HG02870 (cell line): ENCODE data around the gene ANO3.

ENCODE experiments used
- ATAC-seq: cut with Tn5 transposase; IDR thresholded peaks from one replicate; pipeline ENCODE4 v1.9.1; 2021; ENCODE audit warnings: mild to moderate bottlenecking, moderate library complexity; ENCODE audit not compliant: unreplicated experiment

The ANO3 gene

DNA sequence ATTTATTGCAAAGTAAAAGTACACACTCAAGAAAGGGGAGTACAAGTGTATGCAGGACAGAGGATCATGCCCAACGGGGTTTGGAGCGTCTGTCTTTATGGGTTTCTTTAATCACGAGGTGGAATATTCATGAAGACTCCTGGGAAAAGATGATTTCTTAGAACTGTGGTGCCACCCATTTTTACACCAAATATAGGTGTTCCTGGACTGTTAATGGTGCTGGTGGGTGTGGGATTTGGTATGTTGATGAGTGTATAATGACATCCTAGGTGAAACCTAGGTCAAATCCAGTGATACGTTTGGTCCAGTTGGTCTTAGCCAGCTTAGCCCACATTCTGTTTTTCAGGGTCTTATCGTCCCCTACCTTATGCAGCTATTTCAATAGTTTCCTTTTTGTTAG is 21.1 kb downstream of the ANO3 start:
- ATAC-seq = no peak

DNA sequence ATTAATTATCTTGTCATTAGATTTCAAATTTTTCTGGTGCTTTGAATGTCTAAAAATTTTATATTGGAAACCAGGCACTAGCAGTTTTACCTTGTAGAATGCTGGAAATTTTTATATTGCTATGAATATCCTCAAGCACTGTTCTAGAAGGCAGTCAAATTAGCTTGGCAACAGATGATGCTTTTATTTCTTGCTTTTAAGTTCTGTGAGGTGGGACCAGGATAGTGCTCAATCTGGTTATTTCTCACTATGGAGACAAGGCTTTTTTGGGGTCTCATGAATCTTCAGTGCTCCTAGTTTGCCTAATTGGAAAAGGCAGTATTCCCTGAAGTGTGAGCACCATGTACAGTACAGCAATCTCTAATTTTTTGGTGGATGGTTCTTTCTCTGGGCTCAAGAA is 27.1 kb downstream of the ANO3 start:
- no peak for ATAC-seq

DNA sequence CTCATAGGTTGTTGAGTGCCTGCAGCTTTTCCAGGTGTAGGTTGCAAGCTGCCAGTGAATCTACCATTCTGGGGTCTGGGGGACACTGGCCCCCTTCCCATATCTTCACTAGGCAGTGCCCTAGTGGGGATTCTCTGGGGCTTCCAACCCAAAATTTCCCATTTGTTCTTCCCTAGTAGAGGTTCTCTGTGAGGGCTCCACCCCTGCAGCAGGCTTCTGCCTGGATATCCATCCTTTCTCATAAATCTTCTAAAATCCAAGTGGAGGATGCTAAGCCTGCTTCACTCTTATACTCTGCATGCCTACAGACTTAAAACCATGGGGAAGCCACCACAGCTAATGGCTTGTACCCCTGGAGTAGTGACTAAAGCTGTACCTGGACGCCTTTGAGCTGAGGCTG is 33.4 kb downstream of the ANO3 start:
- no peak for ATAC-seq

DNA sequence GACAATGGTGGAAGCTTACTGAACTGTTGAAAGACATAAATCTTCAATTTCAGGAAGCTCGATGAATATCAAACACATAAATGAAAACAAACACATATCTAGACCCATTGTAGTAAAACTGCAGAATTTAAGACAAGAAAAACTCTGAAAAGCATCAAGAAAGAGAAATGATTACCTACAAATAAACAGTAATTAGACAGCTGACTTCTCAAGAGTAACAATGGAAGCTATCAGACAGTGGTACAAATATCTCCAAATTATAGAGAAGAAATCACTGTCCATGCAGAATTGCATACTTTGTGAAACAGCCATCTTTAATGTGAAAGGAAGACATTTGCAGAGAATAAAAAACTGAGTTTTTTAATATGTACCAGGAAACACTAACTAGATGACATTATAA is 45.7 kb downstream of the ANO3 start:
- ATAC-seq = no peak

DNA sequence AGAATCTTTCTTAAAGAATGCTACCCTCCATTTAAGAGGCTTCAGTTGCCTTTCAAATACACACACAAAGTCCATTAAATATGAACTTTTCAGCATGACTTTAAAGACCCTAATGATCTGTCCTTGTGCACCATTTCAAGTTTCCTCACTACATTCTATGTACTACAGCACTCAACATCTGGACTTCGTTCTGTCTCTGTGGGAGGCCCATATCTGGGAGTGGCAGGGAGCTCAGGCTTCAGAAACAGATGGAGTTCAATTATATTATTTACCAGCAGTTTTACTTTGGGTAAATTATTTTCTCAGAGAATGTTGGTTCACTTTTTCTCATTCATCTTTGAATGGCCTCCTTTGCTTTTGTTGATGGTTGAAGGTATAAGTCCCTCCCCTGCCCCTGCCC is 67.4 kb downstream of the ANO3 start:
- no peak for ATAC-seq

DNA sequence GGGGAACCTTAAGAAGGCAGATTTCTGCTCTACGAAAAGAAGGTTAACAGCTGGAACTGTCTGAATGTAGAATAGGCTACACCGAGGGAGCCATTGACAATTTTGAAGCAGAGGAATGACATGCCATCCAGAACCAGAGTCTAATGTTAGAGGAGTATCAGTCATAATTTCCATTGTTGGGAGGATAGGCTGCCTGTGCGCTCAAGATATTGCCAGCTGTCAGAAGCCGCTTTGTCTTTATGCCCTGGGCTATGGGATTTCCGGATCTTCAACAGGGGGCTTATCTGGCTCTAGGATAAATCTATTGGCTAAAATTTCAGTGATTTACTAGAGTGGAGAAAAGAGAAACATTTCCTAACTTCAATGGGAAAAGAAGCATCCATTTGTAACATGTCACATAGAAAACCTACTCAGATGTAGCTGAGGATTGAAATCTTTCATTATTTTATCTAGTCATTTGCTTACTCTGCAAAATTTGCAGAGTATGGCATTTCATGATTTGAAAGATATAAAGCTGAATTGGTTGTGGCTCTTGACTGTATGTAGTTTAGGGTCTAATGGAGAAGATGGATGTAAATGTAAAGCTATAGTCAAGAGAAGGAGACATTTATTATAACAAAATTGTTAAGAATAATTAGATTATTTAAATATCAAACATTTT is 78.9 kb downstream of the ANO3 start:
- ATAC-seq = no peak

DNA sequence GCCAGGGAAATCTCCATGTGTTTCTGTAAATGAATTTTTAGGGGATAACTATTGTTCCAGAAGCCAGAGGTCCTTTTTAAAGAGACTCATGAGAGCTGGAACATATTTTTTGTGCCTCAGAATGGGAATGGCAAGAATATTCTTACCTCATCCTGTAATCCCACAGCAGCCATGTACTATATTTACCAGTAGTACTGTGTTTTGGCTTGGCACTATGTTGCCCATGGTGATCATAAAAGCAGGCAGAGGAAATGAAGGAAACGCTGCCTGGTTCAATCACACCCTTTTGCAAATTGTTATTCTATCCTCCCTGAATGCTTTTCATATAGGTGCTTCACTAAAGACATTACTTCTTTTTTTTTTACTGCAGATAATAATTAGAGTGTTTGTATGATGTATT is 81.0 kb downstream of the ANO3 start:
- no peak for ATAC-seq

DNA sequence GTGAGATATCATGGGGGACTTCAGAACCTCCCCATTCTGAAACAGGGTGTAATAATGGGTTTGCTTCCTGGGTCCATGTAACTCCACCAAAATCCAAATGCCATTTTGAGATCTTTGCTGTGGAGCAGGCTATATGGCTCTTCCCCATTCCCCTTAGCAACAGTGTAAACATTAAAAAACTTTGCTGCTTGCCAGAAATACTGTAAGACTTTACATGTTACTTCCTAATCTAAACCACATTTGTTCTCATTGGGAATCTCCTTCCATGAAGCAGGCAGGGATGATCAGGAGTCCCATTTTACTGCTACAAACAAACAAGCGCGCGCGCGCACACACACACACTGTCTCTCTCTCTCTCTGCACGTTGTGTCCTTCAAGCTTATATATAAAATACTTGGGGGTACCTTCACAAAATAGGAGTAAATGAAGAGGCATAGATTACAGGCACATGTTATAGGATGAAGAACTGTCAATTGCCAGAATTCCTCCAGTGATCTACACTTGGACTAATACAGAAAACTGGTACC is 86.5 kb downstream of the ANO3 start:
- ATAC-seq = no peak

DNA sequence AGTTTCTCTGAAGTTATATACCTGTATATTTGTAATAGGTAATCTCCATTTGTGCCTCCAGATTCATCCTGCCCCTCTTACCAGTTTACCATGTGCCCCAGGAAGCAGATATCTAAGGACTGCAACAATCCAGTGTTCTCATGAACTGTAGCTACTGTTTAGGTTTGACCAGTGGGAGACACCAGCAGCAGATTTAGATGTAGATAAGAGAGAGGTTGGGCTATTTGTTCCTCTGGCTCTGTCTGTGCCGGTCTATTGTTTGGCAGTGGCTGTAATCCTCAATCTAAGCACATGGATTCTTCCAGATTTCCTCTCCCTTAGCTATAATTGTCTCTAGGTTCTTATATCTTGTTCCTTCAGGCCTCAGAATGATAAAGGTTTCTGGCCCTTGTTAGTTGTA is 88.4 kb downstream of the ANO3 start:
- ATAC-seq = no peak

DNA sequence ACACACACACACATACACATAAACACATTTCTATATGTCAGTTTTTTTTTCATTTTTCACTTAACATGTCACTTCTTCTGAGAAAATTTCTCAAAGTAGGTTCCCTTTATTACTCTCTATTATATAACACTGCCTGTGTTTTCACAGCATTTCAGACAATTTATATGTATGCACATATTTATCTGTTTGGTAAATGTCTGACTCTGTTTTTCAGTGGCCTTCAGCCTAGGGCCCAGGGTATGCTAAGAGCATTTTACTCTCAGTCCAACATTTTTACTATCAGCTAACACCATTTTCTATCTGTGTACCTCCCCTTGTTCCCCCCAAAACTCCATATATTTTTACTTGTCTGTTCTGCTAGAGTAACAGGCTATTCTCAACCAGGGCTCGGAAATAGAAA is 92.3 kb downstream of the ANO3 start:
- ATAC-seq = no peak

DNA sequence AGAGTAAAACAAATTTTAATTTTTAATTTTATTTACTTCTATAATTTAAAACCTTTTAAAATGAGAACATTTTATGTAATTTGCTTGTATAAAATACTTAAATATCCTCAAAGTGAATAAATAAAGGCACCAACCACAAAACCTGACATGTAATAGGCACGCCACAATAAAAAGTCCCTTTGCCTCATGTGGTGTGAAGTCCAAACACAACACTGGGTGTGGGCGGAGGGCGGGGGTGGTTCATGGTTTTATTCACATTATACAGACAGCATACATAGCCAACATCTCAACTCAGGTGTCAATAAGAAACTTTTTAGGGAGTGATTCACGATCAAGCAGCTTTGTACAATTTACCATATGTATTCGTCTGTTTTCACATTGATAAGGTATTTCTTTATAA is 107.9 kb downstream of the ANO3 start:
- no peak for ATAC-seq

DNA sequence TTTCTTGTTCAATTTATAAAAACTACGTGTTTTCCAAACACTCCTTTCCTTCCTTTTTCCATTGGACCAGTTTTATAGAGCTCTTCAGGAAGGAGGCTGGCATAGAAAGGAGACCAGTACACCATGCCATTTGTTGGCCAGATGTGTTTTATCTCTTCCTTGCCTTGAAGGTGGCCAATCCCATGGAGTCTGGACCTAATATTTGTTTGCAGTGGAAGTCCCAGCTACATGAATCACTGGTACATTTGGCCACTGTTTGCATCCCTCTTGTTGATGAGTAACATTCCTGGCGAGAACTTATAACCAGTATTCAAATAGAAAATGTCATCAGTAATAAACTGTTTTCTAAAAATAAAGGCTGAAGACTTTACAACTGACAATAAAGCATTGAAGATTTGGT is 110.2 kb downstream of the ANO3 start:
- ATAC-seq = no peak

DNA sequence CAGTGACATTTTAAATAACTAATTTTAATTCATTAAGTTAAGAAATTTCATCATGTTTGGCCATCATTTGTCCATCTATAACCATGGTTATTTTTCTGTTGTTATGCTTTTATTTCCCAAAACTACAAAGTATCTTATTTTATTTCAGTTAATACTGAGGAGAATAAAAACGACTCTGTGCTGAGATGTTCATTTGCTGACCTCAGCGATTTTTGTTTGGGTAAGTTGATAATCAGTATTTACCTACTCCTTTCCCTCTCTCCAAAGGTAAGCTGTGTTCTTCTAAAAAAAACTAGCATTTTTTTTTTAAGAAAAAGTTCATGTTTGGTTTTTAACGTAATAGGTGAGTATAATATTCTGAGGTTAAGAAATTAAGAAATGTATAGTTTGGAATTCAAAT is 111.7 kb downstream of the ANO3 start:
- ATAC-seq = no peak

DNA sequence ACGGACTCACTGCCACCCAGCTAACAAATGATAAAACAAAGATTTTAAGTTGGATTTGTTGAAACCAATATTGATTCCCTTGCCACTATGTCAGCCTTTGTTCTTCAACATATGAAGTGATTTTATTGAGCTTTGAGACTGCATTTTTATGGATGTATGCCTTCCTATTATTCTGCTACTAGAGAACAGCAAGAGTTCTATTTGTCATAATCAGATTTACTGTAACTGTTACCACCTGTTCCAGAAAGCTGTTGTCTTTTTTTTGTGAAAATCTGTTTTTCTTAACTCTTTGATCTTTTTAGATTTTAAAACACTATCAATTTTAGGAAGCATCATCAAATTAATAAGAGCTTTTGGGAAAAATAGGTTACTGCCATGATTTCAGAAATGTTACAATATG is 125.7 kb downstream of the ANO3 start:
- ATAC-seq = no peak

DNA sequence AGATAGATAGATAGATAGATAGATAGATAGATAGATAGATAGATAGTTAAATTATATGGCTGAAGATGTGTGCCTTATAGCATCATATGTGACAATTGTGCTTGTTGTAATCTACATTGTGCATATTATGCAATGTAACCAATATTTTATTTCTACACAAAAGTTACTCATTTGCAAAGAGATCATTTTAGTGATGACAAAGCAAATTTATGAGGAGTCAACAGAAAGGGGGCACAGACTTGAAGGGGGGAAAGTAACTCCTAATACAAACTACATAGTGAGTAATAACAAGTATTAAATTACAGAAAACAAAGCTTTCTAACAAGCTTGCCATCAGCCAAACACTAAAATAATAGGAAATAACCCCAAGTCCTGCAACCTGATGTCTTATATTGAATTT is 133.3 kb downstream of the ANO3 start:
- no peak for ATAC-seq

DNA sequence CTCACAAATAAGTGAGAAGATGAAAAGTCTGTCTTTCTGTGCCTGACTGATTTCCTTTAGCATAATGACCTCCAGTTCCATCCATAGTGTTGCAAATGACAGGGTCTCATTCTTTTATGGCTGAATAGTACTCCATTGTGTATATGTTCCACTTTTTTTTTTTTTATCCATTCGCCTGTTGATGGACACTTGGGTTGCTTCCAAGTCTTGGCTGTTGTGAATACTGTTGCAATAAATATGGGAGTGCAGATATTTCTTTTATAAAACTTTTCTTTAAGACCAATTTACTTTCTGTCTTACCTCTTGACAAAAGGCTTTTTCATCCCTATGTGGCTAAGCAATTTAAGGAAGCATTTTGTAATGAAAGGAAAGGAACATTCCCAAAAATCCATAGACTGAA is 135.6 kb downstream of the ANO3 start:
- no peak for ATAC-seq

DNA sequence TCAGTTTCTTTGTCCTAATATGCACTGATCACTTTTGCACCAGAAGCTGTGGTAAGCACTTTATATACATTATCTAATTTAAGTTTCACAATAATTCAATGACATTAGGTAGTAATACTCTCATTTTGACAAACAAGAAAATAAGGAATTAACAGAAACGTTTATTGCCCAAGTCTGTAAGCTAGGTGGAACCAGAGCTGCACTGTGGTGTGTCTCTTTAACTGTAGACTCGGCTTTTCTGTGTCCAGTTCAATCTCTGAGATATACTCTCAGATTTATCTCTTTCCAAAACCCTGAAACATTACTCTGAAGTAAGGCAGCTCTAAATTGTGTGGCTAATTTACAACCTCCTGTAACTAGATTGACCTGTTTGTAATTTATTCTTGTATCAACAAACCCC is 139.1 kb downstream of the ANO3 start:
- no peak for ATAC-seq

DNA sequence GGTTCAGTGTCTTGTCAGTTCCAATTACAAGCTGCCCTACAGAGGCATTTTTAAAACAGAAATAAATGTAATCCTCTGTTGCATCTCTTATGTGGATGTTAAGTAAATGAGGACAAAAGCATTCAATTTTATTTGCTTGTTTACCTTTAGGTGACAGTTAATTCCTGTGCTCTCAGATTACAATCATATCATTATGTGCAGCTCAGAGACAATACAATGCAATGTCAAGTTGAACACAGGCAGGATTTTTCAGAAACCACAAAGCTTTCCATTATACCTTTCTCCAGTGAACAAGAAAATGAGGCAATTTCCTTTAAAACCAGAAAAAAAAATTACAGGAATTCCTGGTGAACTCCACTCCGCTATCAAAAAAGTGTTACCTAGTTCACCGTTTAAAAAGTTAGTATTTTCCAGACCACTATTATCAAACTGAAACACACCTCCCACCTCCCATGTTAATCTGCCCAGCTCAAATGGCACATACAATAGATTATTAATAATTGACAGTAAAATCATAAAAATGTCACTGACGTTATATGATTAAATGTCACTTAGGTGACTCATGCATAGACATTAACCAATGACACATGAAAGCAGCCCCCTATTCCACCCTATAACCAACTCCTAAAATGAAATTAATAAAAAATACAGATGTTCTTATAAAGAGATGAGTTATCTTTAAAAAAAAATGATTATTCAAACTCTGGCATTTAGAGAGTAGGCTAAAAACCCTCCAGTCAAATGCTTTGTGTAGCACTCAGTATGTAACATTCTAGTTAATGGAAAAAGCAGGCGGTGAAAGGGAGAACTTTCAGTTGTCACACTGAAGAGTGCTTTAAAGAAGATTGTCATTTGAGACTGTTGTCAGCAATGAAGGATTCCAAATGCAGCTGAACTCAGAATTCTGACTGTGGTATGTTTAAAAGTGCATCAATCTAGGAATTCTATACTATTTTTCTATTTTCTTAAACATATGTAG is 141.6 kb downstream of the ANO3 start:
- ATAC-seq = no peak

DNA sequence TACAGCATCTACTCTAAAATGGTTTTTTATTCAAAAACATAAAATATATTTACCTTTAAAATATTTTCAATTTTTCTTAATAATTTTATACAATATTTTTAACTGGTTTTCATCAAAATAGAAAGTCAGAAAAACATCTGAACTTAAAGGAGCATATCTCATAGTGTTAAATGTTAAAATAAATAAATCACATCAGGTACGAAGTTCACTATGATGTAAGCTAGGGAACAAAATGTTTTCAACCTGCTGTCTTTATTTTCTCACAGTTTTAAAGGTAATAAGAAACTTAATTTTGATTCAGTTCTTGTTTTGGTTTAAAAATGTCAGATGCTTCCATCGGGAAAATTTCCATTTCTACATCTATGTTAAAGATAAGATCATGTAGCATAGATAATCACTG is 142.5 kb downstream of the ANO3 start:
- no peak for ATAC-seq

DNA sequence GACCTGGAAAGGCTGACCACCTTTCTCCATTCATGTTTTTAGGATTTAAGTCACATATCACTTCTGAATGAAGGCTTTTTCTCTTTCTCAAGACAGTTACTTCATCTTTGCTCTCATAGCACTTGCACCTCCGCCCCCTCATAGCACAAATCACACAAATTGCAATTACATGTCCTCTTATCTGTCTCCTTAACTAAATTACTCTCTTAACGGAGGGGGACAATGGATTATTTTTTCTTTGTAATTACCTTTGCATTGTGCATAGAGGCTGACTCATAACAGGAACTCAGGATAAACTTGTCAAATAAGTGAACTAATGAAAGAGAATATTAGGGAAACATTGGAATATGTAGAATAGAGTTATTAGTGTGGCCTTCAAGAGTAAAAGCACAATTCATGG is 145.5 kb downstream of the ANO3 start:
- no peak for ATAC-seq

DNA sequence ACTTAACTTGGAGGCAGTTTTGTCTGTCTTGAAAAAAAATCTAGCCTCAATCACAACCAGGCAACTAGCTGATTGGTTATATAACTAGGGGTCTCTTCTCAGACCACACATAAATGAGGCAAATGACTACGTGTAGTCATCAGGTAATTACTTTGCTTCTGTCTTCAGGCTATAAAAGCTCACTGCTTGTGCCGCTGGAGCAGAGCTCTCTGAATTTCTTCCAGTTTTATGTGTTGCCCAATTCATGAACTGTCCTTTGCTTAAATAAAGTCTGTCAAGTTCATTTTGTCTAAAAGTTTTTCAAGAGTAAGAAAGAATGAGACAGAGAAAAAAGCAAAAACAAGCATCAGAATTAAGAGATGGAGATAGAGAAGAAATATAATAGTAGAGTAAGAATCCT is 146.8 kb downstream of the ANO3 start:
- ATAC-seq = no peak

DNA sequence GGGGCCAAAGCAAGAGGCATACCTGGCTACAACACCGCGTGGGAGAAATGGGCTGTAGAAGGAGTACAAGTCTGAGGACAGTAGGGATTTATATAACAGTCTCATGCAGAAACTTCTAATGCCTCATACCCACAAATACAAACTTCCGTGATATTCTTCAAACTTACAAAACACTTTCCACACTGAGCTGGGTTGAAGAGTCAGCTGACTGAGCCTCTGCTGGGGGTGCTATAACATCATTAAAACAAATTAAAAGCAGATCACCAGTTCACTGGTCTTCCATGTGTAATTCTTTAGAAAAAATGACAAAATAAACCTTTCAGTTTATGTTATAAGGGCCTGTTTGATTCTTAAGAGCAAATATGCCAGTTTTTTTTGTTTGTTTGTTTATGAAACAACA is 148.1 kb downstream of the ANO3 start:
- ATAC-seq = no peak
